HepG2 (cell line): Measurements from ENCODE around the gene CDA. TPM values are rescaled to one million over a fixed set of nuclear protein-coding genes. Genes with fewer than 3 reads are reported as not detected.

Experiments
- ATAC-seq: fragments of 200-7000 bp; cut with Tn5 transposase; 3 replicates; pipeline ENCODE4 v1.9.1; 2020; ENCODE audit warnings: mild to moderate bottlenecking, moderate library complexity
- BruUV-seq: library from RNA; stranded (reverse); fragments of 400-500 nt; replicated peaks from 2 replicates; lab custom pipeline; 2021; lab: Mats Ljungman, UMichigan
- CTCF ChIA-PET: fragments of 300-600 bp; formaldehyde crosslinking; extraction: SDS; loops from one replicate; lab custom pipeline; 2021; ENCODE audit warnings: low total read pairs, inconsistent platforms, low intra/inter-chr PET ratio; lab: Yijun Ruan, JAX
- POLR2A ChIA-PET: fragments of 350-600 bp; sonication (Branson Sonifier 250); formaldehyde crosslinking; loops from one replicate; lab custom pipeline; 2020; ENCODE audit warnings: antibody characterized with exemption, inconsistent platforms; lab: Yijun Ruan, JAX
- DNase-seq: peaks from one replicate; pipeline ENCODE4 v3.0.0-alpha.2; 2015; ENCODE audit warnings: low spot score
- FAIRE-seq: peaks from 3 replicates; lab custom pipeline; 2011; peaks lifted over from hg19 to GRCh38; lab: Jason Lieb, UNC
- H2AFZ ChIP-seq: one replicate; pipeline ENCODE4 v1.6.1; 2011; ENCODE audit warnings: low read length, inconsistent platforms
- H3K27ac ChIP-seq: fragments of 300-600 bp; 3 replicates; pipeline ENCODE4 v1.8.0; 2011; ENCODE audit warnings: mixed run types, mild to moderate bottlenecking, mixed read lengths, low read length, inconsistent platforms; ENCODE audit not compliant: insufficient read depth; ENCODE audit errors: extremely low read length
- H3K27me3 ChIP-seq, 2 experiments: fragments of 200-600 bp in 1 of 2; 2 replicates in 1 of 2; 3 replicates in 1 of 2; pipeline versions ENCODE4 v1.6.0 to v1.8.0; 2011; ENCODE audit warnings: low read length in 2 of 2, mild to moderate bottlenecking in 2 of 2, moderate library complexity in 2 of 2, inconsistent platforms in 1 of 2; ENCODE audit not compliant: insufficient read depth in 2 of 2, control insufficient read depth in 1 of 2
- H3K36me3 ChIP-seq, 2 experiments: fragments of 200-600 bp in 1 of 2; replicated peaks in 1 of 2; 2 replicates in 1 of 2; 3 replicates in 1 of 2; pipeline versions ENCODE4 v1.5.1 to v1.8.0; 2011; ENCODE audit warnings: low read length in 2 of 2, inconsistent platforms in 1 of 2; ENCODE audit not compliant: insufficient read depth in 2 of 2, control insufficient read depth in 1 of 2
- H3K4me1 ChIP-seq: 2 replicates; pipeline ENCODE4 v1.5.1; 2012; ENCODE audit warnings: low read length, inconsistent platforms; ENCODE audit not compliant: insufficient read depth
- H3K4me2 ChIP-seq: 2 replicates; pipeline ENCODE4 v1.6.0; 2011; ENCODE audit warnings: low read depth, low read length, inconsistent platforms
- H3K4me3 ChIP-seq, 3 experiments: fragments of 200-600 bp in 1 of 3; sonication (generic), shearing (Covaris generic) in 1 of 3; replicated peaks in 1 of 3; 2 replicates each; pipeline ENCODE4 v1.5.1; 2011 to 2016; ENCODE audit warnings: low read length in 3 of 3, inconsistent platforms in 2 of 3, low read depth in 2 of 3, mild to moderate bottlenecking in 2 of 3, control low read depth in 1 of 3, mixed read lengths in 1 of 3; ENCODE audit not compliant: insufficient read depth in 1 of 3
- H3K79me2 ChIP-seq: one replicate; pipeline ENCODE4 v1.6.1; 2011; ENCODE audit warnings: low read length, inconsistent platforms; ENCODE audit not compliant: insufficient read depth
- H3K9ac ChIP-seq: 2 replicates; pipeline ENCODE4 v1.6.0; 2011; ENCODE audit warnings: mild to moderate bottlenecking, low read depth, low read length, inconsistent platforms; ENCODE audit not compliant: insufficient read depth
- H3K9me3 ChIP-seq: 2 replicates; pipeline ENCODE4 v1.5.1; 2012; ENCODE audit warnings: mild to moderate bottlenecking, low read length
- H4K20me1 ChIP-seq: 2 replicates; pipeline ENCODE4 v1.6.0; 2011; ENCODE audit warnings: inconsistent platforms, mild to moderate bottlenecking, low read length, moderate library complexity; ENCODE audit not compliant: insufficient read depth
- ATF7 ChIP-seq, 2 experiments: fragments of 450-650 bp in 1 of 2; sonication (generic) in 1 of 2; formaldehyde crosslinking in 1 of 2; IDR thresholded peaks; 2 replicates each; pipeline versions ENCODE4 v1.4.0 to v1.6.1; 2016 to 2020; ENCODE audit warnings: antibody characterized with exemption in 1 of 2, mild to moderate bottlenecking in 1 of 2, missing genetic modification reagents in 1 of 2
- CEBPB ChIP-seq: IDR thresholded peaks from 2 replicates; pipeline ENCODE4 v1.6.1; 2011; ENCODE audit warnings: low read depth, low read length, improper control_type of control experiment, borderline replicate concordance
- POGZ ChIP-seq: sonication (generic); formaldehyde crosslinking; IDR thresholded peaks from 2 replicates; pipeline ENCODE4 v1.4.0; 2020; ENCODE audit warnings: mild to moderate bottlenecking, missing genetic modification reagents
- SMAD1 ChIP-seq: sonication (generic); formaldehyde crosslinking; IDR thresholded peaks from 2 replicates; pipeline ENCODE4 v1.4.0; 2020; ENCODE audit warnings: missing genetic modification reagents, low read depth, mild to moderate bottlenecking, borderline replicate concordance
- SNAPC2 ChIP-seq: sonication (generic); formaldehyde crosslinking; IDR thresholded peaks from 2 replicates; pipeline ENCODE4 v1.8.1; 2022; ENCODE audit warnings: mild to moderate bottlenecking, missing genetic modification reagents
- SOX13 ChIP-seq, 3 experiments: fragments of 450-650 bp in 1 of 3; sonication (generic) in 1 of 3; formaldehyde crosslinking in 1 of 3; IDR thresholded peaks in 2 of 3; conservative IDR thresholded peaks in 1 of 3; 2 replicates each; pipeline versions ENCODE4 v1.5.0 to v1.6.1; 2016 to 2020; ENCODE audit warnings: antibody characterized with exemption in 1 of 3, mild to moderate bottlenecking in 1 of 3, missing compliant biosample characterization in 1 of 3, missing genetic modification reagents in 1 of 3, moderate library complexity in 1 of 3
- SP140L ChIP-seq: sonication (generic); formaldehyde crosslinking; IDR thresholded peaks from 2 replicates; pipeline ENCODE4 v1.4.0; 2020; ENCODE audit warnings: missing genetic modification reagents, borderline replicate concordance
- U2AF2 ChIP-seq: fragments of 200-400 bp; formaldehyde crosslinking; IDR thresholded peaks from 2 replicates; pipeline ENCODE4 v1.6.1; 2017; ENCODE audit warnings: low read depth, mild to moderate bottlenecking, low read length
- ZFP36 ChIP-seq: fragments of 150-350 bp; IDR thresholded peaks from 2 replicates; pipeline ENCODE4 v1.6.1; 2018; ENCODE audit warnings: borderline replicate concordance, low read length, low read depth; ENCODE audit not compliant: partially characterized antibody
- ZNF772 ChIP-seq: sonication (generic); formaldehyde crosslinking; IDR thresholded peaks from 2 replicates; pipeline ENCODE4 v1.5.0; 2020; ENCODE audit warnings: mild to moderate bottlenecking, missing genetic modification reagents
- ZSCAN22 ChIP-seq: sonication (generic); formaldehyde crosslinking; IDR thresholded peaks from 2 replicates; pipeline ENCODE4 v1.4.0; 2020; ENCODE audit warnings: mild to moderate bottlenecking, missing genetic modification reagents
- WGBS: methylation state at CpG from one replicate; pipeline ENCODE4 v1.1.6; 2017; ENCODE audit warnings: low lambda C conversion rate; 5-methylcytosine and 5-hydroxymethylcytosine counted together
- in situ Hi-C: cut with HindIII; loops from 2 replicates; pipeline ENCODE4 v1.10.0; 2017; ENCODE audit warnings: low pct_unique_long_range_greater_than_20kb; ENCODE audit not compliant: extremely low pct_ligation_motif_present
- intact Hi-C: fragments of 100-400 bp; cut with micrococcal nuclease; formaldehyde crosslinking; loops from one replicate; pipeline ENCODE4 v1.10.0; 2022; ENCODE audit not compliant: unreplicated experiment
- polyA plus RNA-seq, 8 experiments: library from polyadenylated mRNA; depleted of rRNA in 3 of 8; stranded (reverse) in 7 of 8; unstranded in 1 of 8; fragments of >200 nt; fragmentation: Illumina TruSeq in 4 of 8; extraction: Trizol in 4 of 8; gene quantifications; 2 replicates each; pipeline versions ENCODE4 v1.2.1 to v1.2.3, GENCODE V29; 2011 to 2016; ENCODE audit warnings: low read depth in 4 of 8, missing spikeins in 1 of 8, mixed read lengths in 1 of 8; ENCODE audit not compliant: insufficient read depth in 1 of 8
- total RNA-seq, 5 experiments: library from RNA; depleted of rRNA; stranded (reverse); fragments of >200 nt; fragmentation: Illumina TruSeq; extraction: Trizol; gene quantifications; 2 replicates each; pipeline ENCODE4 v1.2.3, GENCODE V29; 2016; ENCODE audit warnings: low read depth in 1 of 5
- TF ChIP-seq, protein P1 (sequence below): sonication (generic); formaldehyde crosslinking; IDR thresholded peaks from 2 replicates; pipeline ENCODE4 v1.8.1; 2023; ENCODE audit warnings: missing genetic modification reagents, inconsistent platforms, borderline replicate concordance
- TF ChIP-seq, protein P2 (sequence below): sonication (generic); formaldehyde crosslinking; IDR thresholded peaks from 2 replicates; pipeline ENCODE4 v1.5.1; 2020; ENCODE audit warnings: missing genetic modification reagents, mild to moderate bottlenecking, borderline replicate concordance

CDA gene
- total and polyA plus RNA-seq, 2 of the 13 experiments (the other 11 are each of a cell fraction or from before 2014, with no cell fraction given), result 0.66 to 2.1 TPM

DNA sequence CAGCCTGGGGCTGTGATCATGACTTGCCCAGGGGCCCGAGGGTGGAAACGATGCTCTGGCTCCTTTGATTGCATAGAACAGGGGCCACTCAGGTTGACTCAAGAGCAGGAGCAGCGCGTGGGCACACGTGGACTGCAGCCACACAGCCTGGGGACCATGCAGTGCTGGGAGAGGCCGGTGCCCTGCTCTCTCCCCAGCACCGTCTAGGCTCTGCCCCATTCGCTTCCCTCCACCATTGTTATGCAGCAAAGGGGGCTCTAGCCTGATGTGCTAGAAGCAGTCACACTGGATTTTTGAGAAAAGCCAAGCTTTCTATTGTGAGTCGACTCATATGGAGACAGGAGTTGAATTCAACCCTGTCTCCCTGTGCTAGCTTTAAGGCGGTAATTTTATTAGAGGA is 53.1 kb downstream of the CDA start (continued):
- TF ChIP-seq, protein P1, sequence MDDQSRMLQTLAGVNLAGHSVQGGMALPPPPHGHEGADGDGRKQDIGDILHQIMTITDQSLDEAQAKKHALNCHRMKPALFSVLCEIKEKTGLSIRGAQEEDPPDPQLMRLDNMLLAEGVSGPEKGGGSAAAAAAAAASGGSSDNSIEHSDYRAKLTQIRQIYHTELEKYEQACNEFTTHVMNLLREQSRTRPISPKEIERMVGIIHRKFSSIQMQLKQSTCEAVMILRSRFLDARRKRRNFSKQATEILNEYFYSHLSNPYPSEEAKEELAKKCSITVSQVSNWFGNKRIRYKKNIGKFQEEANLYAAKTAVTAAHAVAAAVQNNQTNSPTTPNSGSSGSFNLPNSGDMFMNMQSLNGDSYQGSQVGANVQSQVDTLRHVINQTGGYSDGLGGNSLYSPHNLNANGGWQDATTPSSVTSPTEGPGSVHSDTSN (CRISPR knock-in tag), result no peak
- TF ChIP-seq CEBPB (no peak), SMAD1 (CRISPR knock-in tag) (no peak), ZNF772 (no peak)

DNA sequence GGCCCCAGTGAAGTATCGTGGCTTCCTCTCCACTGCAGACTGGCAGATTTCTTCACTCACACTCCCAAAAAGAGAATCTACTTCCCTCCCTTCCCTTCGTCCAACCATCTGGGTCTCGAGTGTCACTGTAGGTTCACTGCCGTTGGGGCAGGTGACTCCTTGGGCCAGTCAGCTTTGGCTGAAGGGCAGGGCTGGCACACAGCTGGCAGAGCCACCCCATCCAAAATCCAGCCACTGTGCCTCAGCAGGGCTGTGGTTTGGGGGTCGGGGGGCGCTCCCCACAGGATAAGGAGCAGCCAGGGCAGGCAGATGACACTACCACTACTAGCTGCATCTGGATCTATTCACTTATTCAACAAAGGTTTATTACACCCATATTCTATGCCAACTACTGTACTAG is 54.2 kb downstream of the CDA start:
- ATAC-seq (no peak), DNase-seq (no peak), FAIRE-seq (no peak)
- Histone ChIP-seq H3K27ac (no peak overlapping the region), H3K36me3 (peaks cover 1 to 12% of the 10 kb centered on the region in 2 experiments; a peak in 2 of 5 replicates), H3K4me1 (no peaks in the 10 kb centered on the region), H3K9me3 (no peaks in the 10 kb centered on the region), H2AFZ (no peak overlapping the region), H3K4me3 (no peak overlapping the region), H3K4me2 (no peak overlapping the region), H3K27me3 (no peaks in the 10 kb centered on the region), H4K20me1 (no peaks in the 10 kb centered on the region), H3K9ac (no peak overlapping the region), H3K79me2 (no peaks in the 10 kb centered on the region)
- CTCF ChIA-PET, result no interaction called here
- TF ChIP-seq, protein P2, sequence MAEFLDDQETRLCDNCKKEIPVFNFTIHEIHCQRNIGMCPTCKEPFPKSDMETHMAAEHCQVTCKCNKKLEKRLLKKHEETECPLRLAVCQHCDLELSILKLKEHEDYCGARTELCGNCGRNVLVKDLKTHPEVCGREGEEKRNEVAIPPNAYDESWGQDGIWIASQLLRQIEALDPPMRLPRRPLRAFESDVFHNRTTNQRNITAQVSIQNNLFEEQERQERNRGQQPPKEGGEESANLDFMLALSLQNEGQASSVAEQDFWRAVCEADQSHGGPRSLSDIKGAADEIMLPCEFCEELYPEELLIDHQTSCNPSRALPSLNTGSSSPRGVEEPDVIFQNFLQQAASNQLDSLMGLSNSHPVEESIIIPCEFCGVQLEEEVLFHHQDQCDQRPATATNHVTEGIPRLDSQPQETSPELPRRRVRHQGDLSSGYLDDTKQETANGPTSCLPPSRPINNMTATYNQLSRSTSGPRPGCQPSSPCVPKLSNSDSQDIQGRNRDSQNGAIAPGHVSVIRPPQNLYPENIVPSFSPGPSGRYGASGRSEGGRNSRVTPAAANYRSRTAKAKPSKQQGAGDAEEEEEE (CRISPR knock-in tag), result no peak
- TF ChIP-seq ZFP36, result no peak
- no peak for TF ChIP-seq SP140L (CRISPR knock-in tag)
- TF ChIP-seq POGZ, result no peak
- no peak for TF ChIP-seq ZSCAN22 (CRISPR knock-in tag)
- no peak for TF ChIP-seq ATF7 (IDR thresholded peaks at IDR 0.05)
- TF ChIP-seq ATF7 (CRISPR knock-in tag; IDR thresholded peaks at IDR 0.05), result no peak
- TF ChIP-seq SNAPC2 (CRISPR knock-in tag), result no peak
- no peak for TF ChIP-seq SOX13 (IDR thresholded peaks at IDR 0.05)
- TF ChIP-seq SOX13 (CRISPR knock-in tag; conservative IDR thresholded peaks at IDR 0.05 in 1 of 2, IDR thresholded peaks at IDR 0.05 in 1 of 2), result no peak
- TF ChIP-seq U2AF2, result no peak
- in situ Hi-C loops (no loop called here), intact Hi-C loops (no loop called here)
- BruUV-seq, result no TSS peak
- WGBS, result 69% methylated on average over 5 of the region's 6 CpGs
- POLR2A ChIA-PET, result no interaction called here
